Transverse colon (tissue), 4 donors: Measurements from ENCODE around the gene DOCK3.

Source experiments
- CTCF ChIP-seq, 5 experiments: fragments of 200-600 bp in 3 of 5; fragments of 450-650 bp in 2 of 5; sonication (generic) in 3 of 5; IDR thresholded peaks; 1 replicate in 2 of 5; 2 replicates in 3 of 5; pipeline ENCODE4 v1.5.1; 2016 to 2017; ENCODE audit warnings: antibody characterized with exemption in 5 of 5, inconsistent platforms in 3 of 5, mild to moderate bottlenecking in 2 of 5, moderate library complexity in 1 of 5
- EP300 ChIP-seq: sonication (generic); formaldehyde crosslinking; IDR thresholded peaks from one replicate; pipeline ENCODE4 v1.6.1; 2017; ENCODE audit warnings: antibody characterized with exemption, low read depth
- POLR2A ChIP-seq: fragments of 450-650 bp; IDR thresholded peaks from one replicate; pipeline ENCODE4 v1.6.1; 2016; ENCODE audit warnings: antibody characterized with exemption, mild to moderate bottlenecking, moderate library complexity
- POLR2AphosphoS5 ChIP-seq, 3 donors: sonication (generic); formaldehyde crosslinking; IDR thresholded peaks; one replicate each; pipeline ENCODE4 v1.6.1; 2016; ENCODE audit warnings: antibody characterized with exemption in 3 of 3

- TF ChIP-seq CTCF (IDR thresholded peaks at IDR 0.05) (no peak), POLR2AphosphoS5 (IDR thresholded peaks at IDR 0.05) (no peak), POLR2A (no peak), EP300 (no peak)
These were observed 39.7 kb upstream of the DOCK3 start for GRCh38 chr3:50635066-50635465.
